ENCODE data around the gene LRRC4B.
"Not testable (repeated sequence)": the region's sequence is repeated elsewhere in the genome, so short reads cannot be mapped to it uniquely, and the experiment has no call there.

Gene LRRC4B, protein sequence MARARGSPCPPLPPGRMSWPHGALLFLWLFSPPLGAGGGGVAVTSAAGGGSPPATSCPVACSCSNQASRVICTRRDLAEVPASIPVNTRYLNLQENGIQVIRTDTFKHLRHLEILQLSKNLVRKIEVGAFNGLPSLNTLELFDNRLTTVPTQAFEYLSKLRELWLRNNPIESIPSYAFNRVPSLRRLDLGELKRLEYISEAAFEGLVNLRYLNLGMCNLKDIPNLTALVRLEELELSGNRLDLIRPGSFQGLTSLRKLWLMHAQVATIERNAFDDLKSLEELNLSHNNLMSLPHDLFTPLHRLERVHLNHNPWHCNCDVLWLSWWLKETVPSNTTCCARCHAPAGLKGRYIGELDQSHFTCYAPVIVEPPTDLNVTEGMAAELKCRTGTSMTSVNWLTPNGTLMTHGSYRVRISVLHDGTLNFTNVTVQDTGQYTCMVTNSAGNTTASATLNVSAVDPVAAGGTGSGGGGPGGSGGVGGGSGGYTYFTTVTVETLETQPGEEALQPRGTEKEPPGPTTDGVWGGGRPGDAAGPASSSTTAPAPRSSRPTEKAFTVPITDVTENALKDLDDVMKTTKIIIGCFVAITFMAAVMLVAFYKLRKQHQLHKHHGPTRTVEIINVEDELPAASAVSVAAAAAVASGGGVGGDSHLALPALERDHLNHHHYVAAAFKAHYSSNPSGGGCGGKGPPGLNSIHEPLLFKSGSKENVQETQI

GRCh38 chr19:50567882-50568727 is at the start of gene LRRC4B:
TSS of gene LRRC4B (minus strand) at chr19:50568435. CDS start at chr19:50548838, 19,597 bp downstream.
- Mint-ChIP-seq H3K4me1 (peaks cover 4% of the 10 kb centered on the region), H3K27me3 (peaks cover 80% of the 10 kb centered on the region), H3K4me3 (no peak within 1 kb of the TSS), H3K36me3 (no peaks in the 10 kb centered on the region), H3K27ac (no peak within 1 kb of the TSS), H3K9me3 (no peaks in the 10 kb centered on the region)
- no peak for DNase-seq
- CTCF ChIA-PET, result no interaction called here

GRCh38 chr19:50612504-50613404 is 44.5 kb upstream of the LRRC4B start:
- H3K4me1 Mint-ChIP-seq, DNase-seq, CTCF ChIA-PET, H3K27me3 Mint-ChIP-seq, H3K27ac Mint-ChIP-seq, H3K36me3 Mint-ChIP-seq, H3K4me3 Mint-ChIP-seq, H3K9me3 Mint-ChIP-seq: not testable (repeated sequence)

- no peaks in the 10 kb centered on the region for H3K36me3 Mint-ChIP-seq
- H3K27me3 Mint-ChIP-seq, result peaks cover 31% of the 10 kb centered on the region
- no peak overlapping the region for H3K27ac Mint-ChIP-seq
- H3K9me3 Mint-ChIP-seq, result peaks cover 9% of the 10 kb centered on the region
- peak; percentile 76 for DNase-seq
- H3K4me1 Mint-ChIP-seq, result peaks cover 8% of the 10 kb centered on the region
- no peak overlapping the region for H3K4me3 Mint-ChIP-seq
- CTCF ChIA-PET, result interaction anchor here (0.7 to 1.4 kb wide), 3 partner anchors 70 to 314 kb away, joined by 3 read pairs; no protein-coding TSS in a partner anchor
These were observed 39.9 kb upstream of the LRRC4B start for GRCh38 chr19:50607874-50608785.

DNA sequence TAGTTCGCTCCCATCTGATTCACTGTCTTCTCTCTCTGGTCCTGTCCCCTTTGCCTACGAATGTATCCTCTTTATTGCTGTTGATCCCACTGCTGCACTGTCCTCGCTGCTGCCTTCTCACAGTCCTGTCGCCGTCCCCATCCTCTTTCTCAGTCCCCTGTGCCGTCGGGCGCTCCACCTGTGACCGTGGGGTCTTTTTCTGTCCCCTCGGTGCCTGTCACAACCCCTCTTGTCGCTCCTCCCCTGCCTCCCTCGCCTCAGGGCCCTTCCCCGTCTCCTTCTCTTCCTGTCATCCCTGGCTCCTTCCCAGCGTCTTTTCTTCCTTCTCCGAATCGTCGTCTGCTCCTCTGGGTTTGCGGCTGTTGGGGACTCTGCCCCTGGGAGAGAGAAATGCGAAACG is 39.2 kb upstream of the LRRC4B start:
- Mint-ChIP-seq H3K4me1 (peaks cover 8% of the 10 kb centered on the region), H3K36me3 (no peaks in the 10 kb centered on the region), H3K27me3 (peaks cover 33% of the 10 kb centered on the region), H3K4me3 (no peak overlapping the region), H3K9me3 (peaks cover 9% of the 10 kb centered on the region), H3K27ac (no peak overlapping the region)
- CTCF ChIA-PET, result interaction anchor here (0.9 to 1.4 kb wide), 2 partner anchors 69 to 315 kb away, joined by 3 read pairs; no protein-coding TSS in a partner anchor
- no peak for DNase-seq

GRCh38 chr19:50606059-50606836 is 38.0 kb upstream of the LRRC4B start:
- CTCF ChIA-PET, result interaction anchor here (1.1 kb wide), 1 partner anchor 315 kb away, joined by 3 read pairs; no protein-coding TSS in a partner anchor
- DNase-seq, H3K36me3 Mint-ChIP-seq, H3K4me1 Mint-ChIP-seq, H3K9me3 Mint-ChIP-seq, H3K4me3 Mint-ChIP-seq, H3K27ac Mint-ChIP-seq: not testable (repeated sequence)
- peaks cover 43% of the 10 kb centered on the region for H3K27me3 Mint-ChIP-seq

DNA sequence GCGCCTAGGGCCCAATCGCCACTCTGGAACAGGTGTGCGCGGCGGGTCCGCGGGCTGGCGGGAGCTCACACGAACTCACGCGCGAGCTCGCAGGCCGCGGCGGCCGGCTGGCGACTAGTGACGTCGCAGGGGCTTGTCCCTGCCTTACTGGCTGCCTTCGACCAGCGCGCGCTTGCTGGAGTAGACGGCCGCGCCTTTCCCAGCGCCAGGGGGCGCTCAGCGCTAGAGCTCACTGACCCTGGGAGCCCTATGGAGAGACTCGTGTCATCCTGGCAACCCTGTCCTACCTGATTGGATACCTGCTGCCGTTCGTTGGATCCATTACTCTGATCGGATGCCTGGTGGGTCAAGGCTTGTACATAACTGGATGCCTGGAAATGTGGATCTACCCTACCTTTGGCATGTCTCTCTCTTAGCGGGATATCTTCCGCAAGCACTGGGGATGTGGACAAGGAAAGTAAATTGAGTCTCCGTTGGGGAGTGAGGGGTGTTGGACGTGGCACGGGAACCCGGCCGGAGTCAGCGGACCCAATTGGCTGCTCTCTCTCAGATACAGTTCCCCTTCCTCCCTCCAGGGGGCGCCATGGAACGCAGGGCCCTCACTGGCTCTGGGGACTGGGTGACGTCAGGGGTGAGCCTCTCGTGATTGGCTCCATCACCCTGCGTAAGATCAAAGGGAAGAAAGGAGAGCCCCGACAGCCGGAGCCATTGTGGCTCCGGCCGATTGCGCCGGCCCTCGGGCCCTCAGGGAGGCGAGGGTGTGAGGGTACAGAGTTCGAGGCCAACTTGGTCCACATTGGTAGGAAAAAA is 36.2 kb upstream of the LRRC4B start:
- CTCF ChIA-PET, H3K27ac Mint-ChIP-seq, DNase-seq, H3K9me3 Mint-ChIP-seq, H3K4me3 Mint-ChIP-seq, H3K36me3 Mint-ChIP-seq, H3K4me1 Mint-ChIP-seq: not testable (repeated sequence)
- H3K27me3 Mint-ChIP-seq, result peaks cover 44% of the 10 kb centered on the region

- Mint-ChIP-seq H3K36me3 (no peaks in the 10 kb centered on the region), H3K4me3 (no peak overlapping the region), H3K4me1 (peaks cover 5% of the 10 kb centered on the region), H3K27me3 (peaks cover 40% of the 10 kb centered on the region), H3K27ac (no peak overlapping the region), H3K9me3 (peaks cover 6% of the 10 kb centered on the region)
- DNase-seq, result no peak
- CTCF ChIA-PET, result no interaction called here
These were observed 34.7 kb upstream of the LRRC4B start for GRCh38 chr19:50602935-50603334.

DNA sequence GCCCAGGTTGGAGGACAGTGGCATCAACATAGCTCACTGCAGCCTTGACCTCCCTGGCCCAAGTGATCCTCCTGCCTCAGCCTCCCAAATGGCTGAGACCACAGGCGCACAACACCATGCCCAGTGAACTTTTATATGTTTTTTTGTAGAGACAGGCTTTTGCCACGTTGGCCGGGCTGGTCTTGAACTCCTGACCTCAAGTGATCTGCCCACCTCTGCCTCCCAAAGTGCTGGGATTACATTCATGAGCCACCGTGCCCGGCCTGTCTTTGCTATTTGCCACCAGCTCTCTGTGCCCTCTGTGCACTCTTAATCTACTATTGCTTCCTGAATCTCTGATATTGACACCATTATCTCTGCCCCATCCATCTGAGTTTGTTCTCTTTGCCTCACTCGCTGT is 34.3 kb upstream of the LRRC4B start:
- no peak for DNase-seq
- peaks cover 3% of the 10 kb centered on the region for H3K4me1 Mint-ChIP-seq
- H3K27ac Mint-ChIP-seq, result no peak overlapping the region
- H3K36me3 Mint-ChIP-seq, result no peaks in the 10 kb centered on the region
- H3K4me3 Mint-ChIP-seq, result no peak overlapping the region
- H3K9me3 Mint-ChIP-seq, result peaks cover 4% of the 10 kb centered on the region
- CTCF ChIA-PET, result no interaction called here
- peaks cover 36% of the 10 kb centered on the region for H3K27me3 Mint-ChIP-seq

- no peak overlapping the region for H3K4me3 Mint-ChIP-seq
- H3K36me3 Mint-ChIP-seq, result no peaks in the 10 kb centered on the region
- H3K27ac Mint-ChIP-seq, result no peak overlapping the region
- no peaks in the 10 kb centered on the region for H3K4me1 Mint-ChIP-seq
- CTCF ChIA-PET, result no interaction called here
- peaks cover under 1% of the 10 kb centered on the region for H3K9me3 Mint-ChIP-seq
- peaks cover 31% of the 10 kb centered on the region for H3K27me3 Mint-ChIP-seq
- DNase-seq, result no peak
These were observed 33.8 kb upstream of the LRRC4B start for GRCh38 chr19:50602089-50602422.

- H3K4me1 Mint-ChIP-seq, result no peaks in the 10 kb centered on the region
- no peaks in the 10 kb centered on the region for H3K36me3 Mint-ChIP-seq
- no peak overlapping the region for H3K27ac Mint-ChIP-seq
- H3K4me3 Mint-ChIP-seq, result no peak overlapping the region
- no peak for DNase-seq
- peaks cover 30% of the 10 kb centered on the region for H3K27me3 Mint-ChIP-seq
- CTCF ChIA-PET, result no interaction called here
- H3K9me3 Mint-ChIP-seq, result no peaks in the 10 kb centered on the region
These were observed 33.3 kb upstream of the LRRC4B start for GRCh38 chr19:50601407-50602088.

GRCh38 chr19:50599427-50599826 is 31.2 kb upstream of the LRRC4B start:
- no peak overlapping the region for H3K27ac Mint-ChIP-seq
- H3K36me3 Mint-ChIP-seq, result no peaks in the 10 kb centered on the region
- CTCF ChIA-PET, result no interaction called here
- no peaks in the 10 kb centered on the region for H3K9me3 Mint-ChIP-seq
- H3K4me3 Mint-ChIP-seq, result no peak overlapping the region
- no peak for DNase-seq
- H3K27me3 Mint-ChIP-seq, result peaks cover 19% of the 10 kb centered on the region
- no peaks in the 10 kb centered on the region for H3K4me1 Mint-ChIP-seq

Data from activated naive CD4-positive, alpha-beta T cell treated with anti-CD3 and anti-CD28 coated beads, Interleukin-2, amount 10 ng/mL, durations not matched to agents 7 days and 5 days (primary cell).